Stimulated activated naive B cell treated with anti-CD40 and anti-IgM and Interleukin-4, amounts not matched to agents 10 μg/mL and 1 μg/mL and 100 μg/mL, for 72 hours (primary cell): ENCODE data around the gene MSMB.
"Not testable (repeated sequence)": the region's sequence is repeated elsewhere in the genome, so short reads cannot be mapped to it uniquely, and the experiment has no call there.

Experiments used
- ATAC-seq, 2 donors: fragments of 150-1000 bp; cut with Tn5 transposase; replicated peaks; 2 replicates each; pipeline ENCODE4 v1.10.0; 2021; ENCODE audit warnings: moderate library complexity in 1 of 2
- DNase-seq: peaks from one replicate; pipeline ENCODE4 v3.0.0; 2021
- H3K27ac Mint-ChIP-seq: one replicate; pipeline ENCODE4 v1.8.0; 2022; ENCODE audit warnings: mild to moderate bottlenecking, mixed read lengths
- H3K27me3 Mint-ChIP-seq, 2 donors: one replicate each; pipeline ENCODE4 v1.8.0; 2022; ENCODE audit warnings: mixed read lengths in 2 of 2
- H3K36me3 Mint-ChIP-seq, 2 donors: one replicate each; pipeline ENCODE4 v1.8.0; 2022; ENCODE audit warnings: mixed read lengths in 2 of 2, mild to moderate bottlenecking in 1 of 2
- H3K4me1 Mint-ChIP-seq, 2 donors: one replicate each; pipeline ENCODE4 v1.8.0; 2022; ENCODE audit warnings: mixed read lengths in 2 of 2, mild to moderate bottlenecking in 1 of 2
- H3K4me3 Mint-ChIP-seq, 2 donors: one replicate each; pipeline ENCODE4 v1.8.0; 2022; ENCODE audit warnings: mild to moderate bottlenecking in 2 of 2, mixed read lengths in 2 of 2, moderate library complexity in 1 of 2
- H3K9me3 Mint-ChIP-seq, 2 donors: one replicate each; pipeline ENCODE4 v1.8.0; 2022; ENCODE audit warnings: mixed read lengths in 2 of 2, mild to moderate bottlenecking in 1 of 2

The MSMB gene

GRCh38 chr10:46046261-46046660, at the start of gene MSMB:
Gene MSMB, minus strand, starts transcription at chr10:46046269. Its CDS starts 32 bp downstream, at chr10:46046237.
- no peak within 1 kb of the TSS for H3K4me3 Mint-ChIP-seq
- DNase-seq (no peak), ATAC-seq (no peak)
- H3K27me3 Mint-ChIP-seq: peaks cover 3 to 7% of the 10 kb centered on the region in 2 donors
- H3K4me1 Mint-ChIP-seq: peaks cover 0 to under 1% of the 10 kb centered on the region in 2 donors
- H3K36me3 Mint-ChIP-seq: no peaks in the 10 kb centered on the region
- H3K9me3 Mint-ChIP-seq: no peaks in the 10 kb centered on the region
- no peak within 1 kb of the TSS for H3K27ac Mint-ChIP-seq

GRCh38 chr10:46094931-46095750, 49.1 kb upstream of the MSMB start:
- no peak for DNase-seq
- Mint-ChIP-seq H3K36me3 (peaks cover 3 to 4% of the 10 kb centered on the region in 2 donors), H3K9me3 (peaks cover 0 to 3% of the 10 kb centered on the region in 2 donors), H3K4me3 (no peak overlapping the region), H3K4me1 (peaks cover 6 to 28% of the 10 kb centered on the region in 2 donors), H3K27me3 (no peaks in the 10 kb centered on the region), H3K27ac (no peak overlapping the region)
- ATAC-seq: no peak

- ATAC-seq (no peak), DNase-seq (no peak)
- no peaks in the 10 kb centered on the region for H3K27me3 Mint-ChIP-seq
- H3K4me1 Mint-ChIP-seq: peaks cover 6 to 28% of the 10 kb centered on the region in 2 donors
- no peak overlapping the region for H3K4me3 Mint-ChIP-seq
- H3K27ac Mint-ChIP-seq: no peak overlapping the region
- peaks cover 3 to 4% of the 10 kb centered on the region in 2 donors for H3K36me3 Mint-ChIP-seq
- peaks cover 0 to 3% of the 10 kb centered on the region in 2 donors for H3K9me3 Mint-ChIP-seq
Measured at GRCh38 chr10:46094197-46094500, 48.1 kb upstream of the MSMB start.

- H3K36me3 Mint-ChIP-seq, H3K27me3 Mint-ChIP-seq, H3K27ac Mint-ChIP-seq, ATAC-seq, H3K9me3 Mint-ChIP-seq, DNase-seq, H3K4me3 Mint-ChIP-seq: not testable (repeated sequence)
- H3K4me1 Mint-ChIP-seq: peaks cover 6 to 28% of the 10 kb centered on the region in 2 donors
Measured at GRCh38 chr10:46093316-46094196, 47.5 kb upstream of the MSMB start.

GRCh38 chr10:46092524-46093081, 46.5 kb upstream of the MSMB start:
- no peaks in the 10 kb centered on the region for H3K27me3 Mint-ChIP-seq
- H3K36me3 Mint-ChIP-seq: no peaks in the 10 kb centered on the region
- ATAC-seq (peak; percentile 36 to 57), DNase-seq (no peak)
- no peak overlapping the region for H3K4me3 Mint-ChIP-seq
- peaks cover 6 to 25% of the 10 kb centered on the region in 2 donors for H3K4me1 Mint-ChIP-seq
- no peak overlapping the region for H3K27ac Mint-ChIP-seq
- H3K9me3 Mint-ChIP-seq: no peaks in the 10 kb centered on the region

GRCh38 chr10:46091828-46092523, 45.9 kb upstream of the MSMB start:
- Mint-ChIP-seq H3K27ac (peak overlapping the region; percentile 26), H3K27me3 (no peaks in the 10 kb centered on the region), H3K4me3 (peak overlapping the region in 1 of 2 donors; percentile 4), H3K9me3 (no peaks in the 10 kb centered on the region), H3K4me1 (peaks cover 5 to 21% of the 10 kb centered on the region in 2 donors), H3K36me3 (no peaks in the 10 kb centered on the region)
- DNase-seq (no peak), ATAC-seq (peak; percentile 19 to 40)

GRCh38 chr10:46091080-46091827, 45.2 kb upstream of the MSMB start:
- H3K9me3 Mint-ChIP-seq: no peaks in the 10 kb centered on the region
- no peaks in the 10 kb centered on the region for H3K27me3 Mint-ChIP-seq
- no peaks in the 10 kb centered on the region for H3K36me3 Mint-ChIP-seq
- H3K4me1 Mint-ChIP-seq: peaks cover 0 to 14% of the 10 kb centered on the region in 2 donors
- peak overlapping the region in 1 of 2 donors; percentile 4 for H3K4me3 Mint-ChIP-seq
- no peak overlapping the region for H3K27ac Mint-ChIP-seq
- DNase-seq: no peak
- ATAC-seq: peak; percentile 18 to 33

GRCh38 chr10:46090258-46090812, 44.3 kb upstream of the MSMB start:
- H3K9me3 Mint-ChIP-seq: no peaks in the 10 kb centered on the region
- no peaks in the 10 kb centered on the region for H3K27me3 Mint-ChIP-seq
- H3K27ac Mint-ChIP-seq: peak overlapping the region; percentile 39
- ATAC-seq (no peak), DNase-seq (no peak)
- no peak overlapping the region for H3K4me3 Mint-ChIP-seq
- no peaks in the 10 kb centered on the region for H3K36me3 Mint-ChIP-seq
- H3K4me1 Mint-ChIP-seq: peaks cover 0 to 12% of the 10 kb centered on the region in 2 donors

- H3K4me3 Mint-ChIP-seq, DNase-seq, H3K4me1 Mint-ChIP-seq, H3K27me3 Mint-ChIP-seq, H3K36me3 Mint-ChIP-seq, H3K27ac Mint-ChIP-seq, H3K9me3 Mint-ChIP-seq, ATAC-seq: not testable (repeated sequence)
Measured at GRCh38 chr10:46087381-46087780, 41.3 kb upstream of the MSMB start.

- Mint-ChIP-seq H3K36me3 (no peaks in the 10 kb centered on the region), H3K27ac (no peak overlapping the region), H3K4me1 (peaks cover 0 to 3% of the 10 kb centered on the region in 2 donors), H3K4me3 (no peak overlapping the region), H3K9me3 (peaks cover 0 to 4% of the 10 kb centered on the region in 2 donors), H3K27me3 (no peaks in the 10 kb centered on the region)
- DNase-seq (no peak), ATAC-seq (no peak)
Measured at GRCh38 chr10:46084321-46085165, 38.5 kb upstream of the MSMB start.

- Mint-ChIP-seq H3K9me3 (peaks cover 0 to 4% of the 10 kb centered on the region in 2 donors), H3K36me3 (no peaks in the 10 kb centered on the region), H3K27me3 (no peaks in the 10 kb centered on the region), H3K4me1 (peaks cover 0 to 8% of the 10 kb centered on the region in 2 donors), H3K27ac (no peak overlapping the region), H3K4me3 (no peak overlapping the region)
- DNase-seq (no peak), ATAC-seq (no peak)
Measured at GRCh38 chr10:46080886-46081285, 34.8 kb upstream of the MSMB start.

- DNase-seq (no peak), ATAC-seq (no peak)
- Mint-ChIP-seq H3K27ac (no peak overlapping the region), H3K4me1 (peaks cover 0 to 8% of the 10 kb centered on the region in 2 donors), H3K9me3 (peaks cover 0 to 4% of the 10 kb centered on the region in 2 donors), H3K27me3 (no peaks in the 10 kb centered on the region), H3K36me3 (no peaks in the 10 kb centered on the region), H3K4me3 (no peak overlapping the region)
Measured at GRCh38 chr10:46079831-46080585, 33.9 kb upstream of the MSMB start.
